Measurements from ENCODE around the gene LAMA5.
A peak's percentile ranks its signal among the peaks of the same experiment; 100 is the strongest.

DNA sequence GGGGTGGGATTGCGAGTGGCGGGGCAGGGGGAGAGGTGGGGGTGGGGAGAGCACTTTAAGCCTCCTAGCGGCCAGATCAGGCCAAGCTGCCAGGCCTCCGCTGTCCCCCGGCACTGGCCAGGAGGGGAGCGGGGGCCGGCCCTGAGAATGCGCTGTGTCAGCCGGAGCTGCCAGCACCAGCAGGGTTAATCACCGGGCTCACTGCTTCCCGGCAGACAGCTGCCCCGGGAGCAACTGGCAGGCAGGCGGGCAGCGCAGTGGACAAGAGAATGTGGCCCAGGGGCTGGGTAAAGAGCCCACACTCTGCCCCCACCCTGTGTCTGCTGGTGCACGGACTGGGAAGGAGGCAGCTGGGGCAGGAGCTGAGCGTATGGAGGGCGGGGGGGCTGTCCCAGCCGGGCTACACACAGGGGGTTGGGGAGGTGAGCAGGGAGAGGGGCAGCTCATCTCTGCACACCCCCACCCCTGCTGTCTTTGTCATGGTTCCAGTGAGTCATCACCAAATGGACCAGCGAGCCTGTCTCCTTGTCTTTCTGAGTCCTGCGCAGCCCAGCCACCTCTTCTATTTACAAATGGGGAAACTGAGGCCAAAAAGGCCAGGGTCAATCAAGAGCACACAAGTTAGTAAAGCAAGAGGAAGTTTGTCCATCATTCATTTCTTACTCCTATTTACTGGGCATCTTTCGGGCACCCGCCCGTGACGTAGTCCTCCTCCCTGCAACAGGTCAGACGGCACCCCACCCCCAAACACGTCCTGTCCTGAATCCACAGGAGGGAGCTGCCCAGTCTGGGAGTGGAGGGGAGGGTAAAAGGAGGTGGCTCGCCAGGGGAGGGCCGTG, 2.1 kb upstream of the LAMA5 start:
- TF ChIP-seq POLR2AphosphoS5 (IDR thresholded peaks at IDR 0.05; ENCODE audit: low read depth, low read length) = no peak
- TF ChIP-seq, protein P1, sequence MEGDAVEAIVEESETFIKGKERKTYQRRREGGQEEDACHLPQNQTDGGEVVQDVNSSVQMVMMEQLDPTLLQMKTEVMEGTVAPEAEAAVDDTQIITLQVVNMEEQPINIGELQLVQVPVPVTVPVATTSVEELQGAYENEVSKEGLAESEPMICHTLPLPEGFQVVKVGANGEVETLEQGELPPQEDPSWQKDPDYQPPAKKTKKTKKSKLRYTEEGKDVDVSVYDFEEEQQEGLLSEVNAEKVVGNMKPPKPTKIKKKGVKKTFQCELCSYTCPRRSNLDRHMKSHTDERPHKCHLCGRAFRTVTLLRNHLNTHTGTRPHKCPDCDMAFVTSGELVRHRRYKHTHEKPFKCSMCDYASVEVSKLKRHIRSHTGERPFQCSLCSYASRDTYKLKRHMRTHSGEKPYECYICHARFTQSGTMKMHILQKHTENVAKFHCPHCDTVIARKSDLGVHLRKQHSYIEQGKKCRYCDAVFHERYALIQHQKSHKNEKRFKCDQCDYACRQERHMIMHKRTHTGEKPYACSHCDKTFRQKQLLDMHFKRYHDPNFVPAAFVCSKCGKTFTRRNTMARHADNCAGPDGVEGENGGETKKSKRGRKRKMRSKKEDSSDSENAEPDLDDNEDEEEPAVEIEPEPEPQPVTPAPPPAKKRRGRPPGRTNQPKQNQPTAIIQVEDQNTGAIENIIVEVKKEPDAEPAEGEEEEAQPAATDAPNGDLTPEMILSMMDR (IDR thresholded peaks at IDR 0.05; ENCODE audit: control extremely low read depth in 1 of 3, insufficient read depth in 1 of 3, low read depth in 1 of 3, low read length in 3 of 3) = peak; percentile 48 to 52 (median 48)
- peak in 1 of 2 experiments; percentile 18; a peak in 1 of 4 replicates for TF ChIP-seq RAD21 (IDR thresholded peaks at IDR 0.05 in 1 of 2, conservative IDR thresholded peaks at IDR 0.05 in 1 of 2; ENCODE audit: low read depth in 2 of 2, low read length in 2 of 2)
- no peak for TF ChIP-seq NANOG (IDR thresholded peaks at IDR 0.05; ENCODE audit: insufficient read depth, low read depth, low read length, poor library complexity, severe bottlenecking)
- TF ChIP-seq TAF7 (optimal IDR thresholded peaks at IDR 0.05; ENCODE audit: borderline replicate concordance, low read depth, low read length) = no peak
- TF ChIP-seq FOSL1 (IDR thresholded peaks at IDR 0.05; ENCODE audit: insufficient read depth, low read depth, low read length) = no peak
- TF ChIP-seq EZH2 (IDR thresholded peaks at IDR 0.05; ENCODE audit: low read depth, low read length, severe bottlenecking) = no peak
- TF ChIP-seq TAF1 (IDR thresholded peaks at IDR 0.05; ENCODE audit: low read depth, low read length) = no peak
- peak in 1 of 2 experiments; percentile 30; a peak in 1 of 3 replicates for TF ChIP-seq POLR2A (IDR thresholded peaks at IDR 0.05; ENCODE audit: control extremely low read depth in 1 of 2, low read depth in 2 of 2, low read length in 2 of 2)

All from H1 (cell line).